ENCODE measurements around the gene GPC5.

DNA sequence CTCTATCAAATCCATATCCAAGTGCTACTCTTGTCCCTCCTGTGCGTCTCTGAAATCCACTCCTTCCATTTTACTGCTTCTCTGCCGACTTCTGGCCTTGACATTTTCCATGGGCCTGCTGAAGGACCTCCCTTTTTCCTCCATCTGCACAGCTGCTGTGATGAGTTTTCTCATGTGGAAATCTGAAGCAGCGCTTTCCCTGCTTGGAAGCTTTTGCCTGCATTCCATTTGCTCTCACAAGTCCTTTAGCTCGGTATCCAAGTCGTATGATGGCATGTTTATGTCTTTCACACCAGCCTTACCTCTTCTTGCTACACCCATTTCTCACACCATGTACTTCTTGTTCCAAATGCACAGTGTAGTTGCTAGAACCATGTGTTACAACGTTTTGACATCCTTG lies 328.2 kb downstream of the GPC5 start:
- TF ChIP-seq, protein P1, sequence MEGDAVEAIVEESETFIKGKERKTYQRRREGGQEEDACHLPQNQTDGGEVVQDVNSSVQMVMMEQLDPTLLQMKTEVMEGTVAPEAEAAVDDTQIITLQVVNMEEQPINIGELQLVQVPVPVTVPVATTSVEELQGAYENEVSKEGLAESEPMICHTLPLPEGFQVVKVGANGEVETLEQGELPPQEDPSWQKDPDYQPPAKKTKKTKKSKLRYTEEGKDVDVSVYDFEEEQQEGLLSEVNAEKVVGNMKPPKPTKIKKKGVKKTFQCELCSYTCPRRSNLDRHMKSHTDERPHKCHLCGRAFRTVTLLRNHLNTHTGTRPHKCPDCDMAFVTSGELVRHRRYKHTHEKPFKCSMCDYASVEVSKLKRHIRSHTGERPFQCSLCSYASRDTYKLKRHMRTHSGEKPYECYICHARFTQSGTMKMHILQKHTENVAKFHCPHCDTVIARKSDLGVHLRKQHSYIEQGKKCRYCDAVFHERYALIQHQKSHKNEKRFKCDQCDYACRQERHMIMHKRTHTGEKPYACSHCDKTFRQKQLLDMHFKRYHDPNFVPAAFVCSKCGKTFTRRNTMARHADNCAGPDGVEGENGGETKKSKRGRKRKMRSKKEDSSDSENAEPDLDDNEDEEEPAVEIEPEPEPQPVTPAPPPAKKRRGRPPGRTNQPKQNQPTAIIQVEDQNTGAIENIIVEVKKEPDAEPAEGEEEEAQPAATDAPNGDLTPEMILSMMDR (IDR thresholded peaks at IDR 0.05) = no peak
- TF ChIP-seq, protein P2, sequence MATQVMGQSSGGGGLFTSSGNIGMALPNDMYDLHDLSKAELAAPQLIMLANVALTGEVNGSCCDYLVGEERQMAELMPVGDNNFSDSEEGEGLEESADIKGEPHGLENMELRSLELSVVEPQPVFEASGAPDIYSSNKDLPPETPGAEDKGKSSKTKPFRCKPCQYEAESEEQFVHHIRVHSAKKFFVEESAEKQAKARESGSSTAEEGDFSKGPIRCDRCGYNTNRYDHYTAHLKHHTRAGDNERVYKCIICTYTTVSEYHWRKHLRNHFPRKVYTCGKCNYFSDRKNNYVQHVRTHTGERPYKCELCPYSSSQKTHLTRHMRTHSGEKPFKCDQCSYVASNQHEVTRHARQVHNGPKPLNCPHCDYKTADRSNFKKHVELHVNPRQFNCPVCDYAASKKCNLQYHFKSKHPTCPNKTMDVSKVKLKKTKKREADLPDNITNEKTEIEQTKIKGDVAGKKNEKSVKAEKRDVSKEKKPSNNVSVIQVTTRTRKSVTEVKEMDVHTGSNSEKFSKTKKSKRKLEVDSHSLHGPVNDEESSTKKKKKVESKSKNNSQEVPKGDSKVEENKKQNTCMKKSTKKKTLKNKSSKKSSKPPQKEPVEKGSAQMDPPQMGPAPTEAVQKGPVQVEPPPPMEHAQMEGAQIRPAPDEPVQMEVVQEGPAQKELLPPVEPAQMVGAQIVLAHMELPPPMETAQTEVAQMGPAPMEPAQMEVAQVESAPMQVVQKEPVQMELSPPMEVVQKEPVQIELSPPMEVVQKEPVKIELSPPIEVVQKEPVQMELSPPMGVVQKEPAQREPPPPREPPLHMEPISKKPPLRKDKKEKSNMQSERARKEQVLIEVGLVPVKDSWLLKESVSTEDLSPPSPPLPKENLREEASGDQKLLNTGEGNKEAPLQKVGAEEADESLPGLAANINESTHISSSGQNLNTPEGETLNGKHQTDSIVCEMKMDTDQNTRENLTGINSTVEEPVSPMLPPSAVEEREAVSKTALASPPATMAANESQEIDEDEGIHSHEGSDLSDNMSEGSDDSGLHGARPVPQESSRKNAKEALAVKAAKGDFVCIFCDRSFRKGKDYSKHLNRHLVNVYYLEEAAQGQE (IDR thresholded peaks at IDR 0.05; ENCODE audit: insufficient read depth in 1 of 2, low read depth in 2 of 2, low read length in 1 of 2) = no peak
- no peak for TF ChIP-seq POLR2AphosphoS5 (IDR thresholded peaks at IDR 0.05; ENCODE audit: low read depth, low read length)
